ENCODE measurements around the gene UTS2B. TPM values are rescaled to one million over a fixed set of nuclear protein-coding genes. Genes with fewer than 3 reads are reported as not detected.

Gene UTS2B
- total RNA-seq, 3 donors from 2014 or later = 0.15 TPM; not detected in 2

DNA sequence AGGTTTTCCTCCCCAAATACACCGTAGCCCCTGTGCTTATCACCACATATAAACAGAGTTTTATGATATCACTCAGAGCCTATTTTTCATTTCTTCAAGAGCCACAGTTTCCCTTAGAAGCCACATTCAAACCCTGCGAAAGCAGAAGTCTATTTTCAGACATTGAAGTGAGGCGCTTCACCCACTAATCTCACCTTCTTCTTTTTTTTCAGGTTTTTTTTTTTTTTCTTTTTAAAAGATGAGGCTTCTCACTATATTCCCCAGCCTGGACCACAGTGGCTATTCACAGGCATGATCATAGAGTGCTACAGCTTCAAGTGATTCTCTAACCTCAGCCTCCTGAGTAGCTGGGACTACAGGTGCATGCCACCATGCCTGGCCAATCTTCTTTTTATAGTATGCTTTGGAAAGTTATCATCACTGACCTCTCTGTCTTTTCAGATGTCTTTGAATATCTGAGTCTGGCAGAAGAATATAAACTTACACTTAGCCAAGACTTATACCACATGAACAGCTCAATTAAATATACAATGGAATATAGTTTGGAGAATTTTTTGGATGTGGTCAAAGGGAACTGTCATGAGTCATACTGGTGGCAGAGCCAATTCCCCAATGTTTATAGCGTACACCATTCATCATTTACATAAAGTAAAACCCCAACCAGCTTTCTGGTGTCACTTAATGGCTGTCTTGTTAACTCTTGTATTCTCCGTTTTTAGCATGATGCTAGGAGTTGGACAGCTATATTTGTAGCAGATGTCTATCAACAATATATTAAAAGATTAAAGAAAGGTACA is 60.8 kb downstream of the UTS2B start:
- no peak for DNase-seq (ENCODE audit: low spot score in 2 of 2)

DNA sequence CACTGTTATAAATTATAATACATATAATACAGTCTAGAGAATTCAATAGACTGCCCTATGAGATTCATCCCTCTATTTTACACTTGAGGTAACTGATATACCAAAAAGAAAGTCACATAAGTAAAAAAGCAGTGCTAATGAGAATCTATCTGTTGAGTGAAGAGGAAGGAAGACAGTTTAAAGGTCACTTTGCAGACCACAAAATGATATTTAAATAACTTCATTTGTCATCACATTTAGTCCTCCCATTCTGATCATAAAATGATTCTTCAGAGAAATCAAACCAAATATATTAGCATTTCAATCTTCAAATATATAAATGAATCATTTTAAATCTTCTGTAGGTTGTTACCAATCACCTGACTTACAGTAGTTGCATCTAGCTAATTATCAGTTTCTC is 61.6 kb downstream of the UTS2B start:
- intact Hi-C loops (cut with DNase I; ENCODE audit: low total_unique reads) = no loop called here
- Histone ChIP-seq H3K36me3 (no peaks in the 10 kb centered on the region), H3K9me3 (no peaks in the 10 kb centered on the region), H3K4me1 (no peaks in the 10 kb centered on the region), H3K27me3 (no peaks in the 10 kb centered on the region), H3K27ac (no peak overlapping the region), H3K4me3 (no peak overlapping the region)
- DNase-seq (ENCODE audit: low spot score in 2 of 2) = no peak
- no peak for TF ChIP-seq POLR2AphosphoS5 (IDR thresholded peaks at IDR 0.05)
- no peak for TF ChIP-seq POLR2A (IDR thresholded peaks at IDR 0.05)
- TF ChIP-seq, protein P1, sequence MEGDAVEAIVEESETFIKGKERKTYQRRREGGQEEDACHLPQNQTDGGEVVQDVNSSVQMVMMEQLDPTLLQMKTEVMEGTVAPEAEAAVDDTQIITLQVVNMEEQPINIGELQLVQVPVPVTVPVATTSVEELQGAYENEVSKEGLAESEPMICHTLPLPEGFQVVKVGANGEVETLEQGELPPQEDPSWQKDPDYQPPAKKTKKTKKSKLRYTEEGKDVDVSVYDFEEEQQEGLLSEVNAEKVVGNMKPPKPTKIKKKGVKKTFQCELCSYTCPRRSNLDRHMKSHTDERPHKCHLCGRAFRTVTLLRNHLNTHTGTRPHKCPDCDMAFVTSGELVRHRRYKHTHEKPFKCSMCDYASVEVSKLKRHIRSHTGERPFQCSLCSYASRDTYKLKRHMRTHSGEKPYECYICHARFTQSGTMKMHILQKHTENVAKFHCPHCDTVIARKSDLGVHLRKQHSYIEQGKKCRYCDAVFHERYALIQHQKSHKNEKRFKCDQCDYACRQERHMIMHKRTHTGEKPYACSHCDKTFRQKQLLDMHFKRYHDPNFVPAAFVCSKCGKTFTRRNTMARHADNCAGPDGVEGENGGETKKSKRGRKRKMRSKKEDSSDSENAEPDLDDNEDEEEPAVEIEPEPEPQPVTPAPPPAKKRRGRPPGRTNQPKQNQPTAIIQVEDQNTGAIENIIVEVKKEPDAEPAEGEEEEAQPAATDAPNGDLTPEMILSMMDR (IDR thresholded peaks at IDR 0.05) = no peak

More for the DNA sequence above, 60.8 kb downstream of the UTS2B start:
- H3K27me3 ChIP-seq = no peaks in the 10 kb centered on the region
- no peak overlapping the region for H3K27ac ChIP-seq
- intact Hi-C loops (cut with DNase I; ENCODE audit: low total_unique reads) = no loop called here
- H3K36me3 ChIP-seq = no peaks in the 10 kb centered on the region
- H3K4me1 ChIP-seq = no peaks in the 10 kb centered on the region
- no peak overlapping the region for H3K4me3 ChIP-seq
- TF ChIP-seq POLR2AphosphoS5 (IDR thresholded peaks at IDR 0.05) (no peak), POLR2A (IDR thresholded peaks at IDR 0.05) (no peak)
- TF ChIP-seq, protein P1 (IDR thresholded peaks at IDR 0.05) = no peak
- H3K9me3 ChIP-seq = no peaks in the 10 kb centered on the region

DNA sequence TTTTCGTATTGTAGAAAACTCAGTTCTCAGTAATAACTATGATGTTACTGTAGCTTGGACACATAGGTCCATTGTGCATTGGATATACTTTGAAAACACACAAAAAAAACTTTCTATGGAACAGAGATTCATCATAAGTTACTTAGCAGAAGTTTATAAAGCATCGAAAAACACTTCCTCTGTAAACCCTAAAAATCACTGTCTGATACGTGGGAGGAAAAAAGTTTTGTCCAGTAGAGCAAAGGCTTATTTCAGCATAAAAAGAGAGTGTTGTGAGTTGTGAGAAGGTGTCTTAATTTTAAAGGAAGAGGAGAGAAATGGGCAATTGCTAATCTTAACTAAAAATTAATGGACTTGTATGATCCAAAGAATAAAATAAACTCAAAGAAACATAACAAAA is 66.5 kb downstream of the UTS2B start:
- intact Hi-C loops (cut with DNase I; ENCODE audit: low total_unique reads) = no loop called here
- Histone ChIP-seq H3K9me3 (no peaks in the 10 kb centered on the region), H3K4me3 (no peak overlapping the region)

DNA sequence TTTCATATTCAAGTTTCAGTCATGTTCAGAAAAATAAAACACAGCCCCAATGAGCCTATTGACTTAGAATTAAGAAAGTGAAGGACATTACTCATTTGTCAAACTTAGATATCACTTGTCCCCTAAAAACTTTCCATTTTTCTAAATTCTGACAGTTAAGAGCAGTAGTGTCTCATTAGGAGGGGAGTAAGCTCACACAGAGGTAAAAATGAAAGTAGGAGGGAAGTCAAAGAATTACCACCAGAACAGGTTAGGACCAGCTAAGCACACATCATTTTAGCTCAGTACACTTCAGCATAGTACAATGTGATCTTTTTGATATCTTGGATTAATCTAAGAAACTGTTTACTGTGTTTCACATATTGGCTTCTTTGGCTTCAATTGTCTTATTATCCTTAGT is 67.0 kb downstream of the UTS2B start:
- no peaks in the 10 kb centered on the region for H3K4me1 ChIP-seq
- TF ChIP-seq POLR2A (IDR thresholded peaks at IDR 0.05) = no peak
- TF ChIP-seq, protein P1 (IDR thresholded peaks at IDR 0.05) = no peak
- no peak for TF ChIP-seq POLR2AphosphoS5 (IDR thresholded peaks at IDR 0.05)
- DNase-seq (ENCODE audit: low spot score in 2 of 2) = no peak
- no peaks in the 10 kb centered on the region for H3K27me3 ChIP-seq
- no peaks in the 10 kb centered on the region for H3K36me3 ChIP-seq
- no peaks in the 10 kb centered on the region for H3K9me3 ChIP-seq
- peak overlapping the region in 1 of 3 donors; percentile 16 for H3K4me3 ChIP-seq
- intact Hi-C loops (cut with DNase I; ENCODE audit: low total_unique reads) = no loop called here
- no peak overlapping the region for H3K27ac ChIP-seq

More for the DNA sequence above, 66.5 kb downstream of the UTS2B start:
- TF ChIP-seq, protein P1 (IDR thresholded peaks at IDR 0.05) = no peak
- TF ChIP-seq POLR2A (IDR thresholded peaks at IDR 0.05) = no peak
- H3K36me3 ChIP-seq = no peaks in the 10 kb centered on the region
- no peak overlapping the region for H3K27ac ChIP-seq
- H3K27me3 ChIP-seq = no peaks in the 10 kb centered on the region
- H3K4me1 ChIP-seq = no peaks in the 10 kb centered on the region
- DNase-seq (ENCODE audit: low spot score in 2 of 2) = no peak

DNA sequence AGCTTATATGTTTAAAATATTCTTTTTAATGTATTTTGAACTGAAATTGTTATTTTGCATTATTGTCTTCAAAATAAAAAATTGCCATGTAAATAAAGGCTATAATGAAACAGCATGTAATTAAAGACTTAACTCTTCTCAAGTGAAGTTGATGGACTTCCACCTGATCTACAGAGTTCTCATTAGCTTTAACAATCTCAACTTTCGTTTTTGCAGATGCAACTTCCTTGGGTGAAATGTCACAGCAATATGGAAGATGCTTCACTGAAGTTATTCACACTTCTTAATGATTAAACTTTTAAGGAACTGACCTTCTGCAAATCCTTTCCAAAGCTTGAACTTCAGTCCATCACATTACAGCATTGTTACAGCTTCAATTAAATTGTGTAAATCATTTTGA is 67.7 kb downstream of the UTS2B start:
- TF ChIP-seq, protein P1 (IDR thresholded peaks at IDR 0.05) = no peak
- TF ChIP-seq POLR2A (IDR thresholded peaks at IDR 0.05) (no peak), POLR2AphosphoS5 (IDR thresholded peaks at IDR 0.05) (no peak)
- Histone ChIP-seq H3K27me3 (no peaks in the 10 kb centered on the region), H3K27ac (no peak overlapping the region), H3K4me1 (no peaks in the 10 kb centered on the region), H3K4me3 (no peak overlapping the region), H3K36me3 (no peaks in the 10 kb centered on the region), H3K9me3 (no peaks in the 10 kb centered on the region)
- intact Hi-C loops (cut with DNase I; ENCODE audit: low total_unique reads) = no loop called here
- DNase-seq (ENCODE audit: low spot score in 2 of 2) = no peak
